ENCODE measurements around the gene GABRD.
A peak's percentile ranks its signal among the peaks of the same experiment; 100 is the strongest.

GRCh38 chr1:2046953-2047748 is 28.0 kb downstream of the GABRD start:
- TF ChIP-seq POLR2A (IDR thresholded peaks at IDR 0.05) (peak; percentile 38), CTCF (IDR thresholded peaks at IDR 0.05) (peak in 1 of 4 donors; percentile 5)

Measured in right lobe of liver (tissue), 4 donors.